Right ventricle myocardium inferior (tissue), 1 donor: ENCODE results near the gene ARSB. TPM values are rescaled to one million over a fixed set of nuclear protein-coding genes. Genes with fewer than 3 reads are reported as not detected.
"Not testable (repeated sequence)": the region's sequence is repeated elsewhere in the genome, so short reads cannot be mapped to it uniquely, and the experiment has no call there.

Experiments
- ATAC-seq: fragments of 200-7000 bp; cut with Tn5 transposase; one replicate; pipeline ENCODE4 v1.9.1; 2020; ENCODE audit warnings: mild to moderate bottlenecking, moderate library complexity
- DNase-seq: peaks from one replicate; pipeline ENCODE4 v3.0.0; 2021; ENCODE audit errors: missing footprints
- intact Hi-C: fragments of 100-400 bp; cut with DNase I; formaldehyde crosslinking; loops from one replicate; pipeline ENCODE4 v1.11.0; 2022
- total RNA-seq: library from RNA; stranded (reverse); fragmentation: NEBNext Ultra II Directional; extraction: Animal tissue kit (Norgen Biotek cat#: 25700); gene quantifications from one replicate; pipeline ENCODE4 v1.2.1, GENCODE V29; 2021
- donor health status: DM: no; HTN: yes; CAD: no; lungs with severe emphysema.

ARSB gene
- total RNA-seq, 1 donor from 2014 or later = 11.9 TPM

- ATAC-seq = no peak
- intact Hi-C loops = no loop called here
These were observed 72.3 kb downstream of the ARSB start for GRCh38 chr5:78912811-78913210.

GRCh38 chr5:78912085-78912771 lies 72.9 kb downstream of the ARSB start:
- DNase-seq = no peak
- intact Hi-C loops = no loop called here
- ATAC-seq = peak; percentile 14

More at GRCh38 chr5:78912811-78913210, 72.3 kb downstream of the ARSB start:
- DNase-seq = no peak

GRCh38 chr5:78909224-78909983 lies 75.7 kb downstream of the ARSB start:
- intact Hi-C loops = loop anchor here (5.0 kb wide), 1 partner anchor 262 kb away; the partner anchor contains the start of gene LHFPL2
- not testable (repeated sequence) for DNase-seq, ATAC-seq

DNA sequence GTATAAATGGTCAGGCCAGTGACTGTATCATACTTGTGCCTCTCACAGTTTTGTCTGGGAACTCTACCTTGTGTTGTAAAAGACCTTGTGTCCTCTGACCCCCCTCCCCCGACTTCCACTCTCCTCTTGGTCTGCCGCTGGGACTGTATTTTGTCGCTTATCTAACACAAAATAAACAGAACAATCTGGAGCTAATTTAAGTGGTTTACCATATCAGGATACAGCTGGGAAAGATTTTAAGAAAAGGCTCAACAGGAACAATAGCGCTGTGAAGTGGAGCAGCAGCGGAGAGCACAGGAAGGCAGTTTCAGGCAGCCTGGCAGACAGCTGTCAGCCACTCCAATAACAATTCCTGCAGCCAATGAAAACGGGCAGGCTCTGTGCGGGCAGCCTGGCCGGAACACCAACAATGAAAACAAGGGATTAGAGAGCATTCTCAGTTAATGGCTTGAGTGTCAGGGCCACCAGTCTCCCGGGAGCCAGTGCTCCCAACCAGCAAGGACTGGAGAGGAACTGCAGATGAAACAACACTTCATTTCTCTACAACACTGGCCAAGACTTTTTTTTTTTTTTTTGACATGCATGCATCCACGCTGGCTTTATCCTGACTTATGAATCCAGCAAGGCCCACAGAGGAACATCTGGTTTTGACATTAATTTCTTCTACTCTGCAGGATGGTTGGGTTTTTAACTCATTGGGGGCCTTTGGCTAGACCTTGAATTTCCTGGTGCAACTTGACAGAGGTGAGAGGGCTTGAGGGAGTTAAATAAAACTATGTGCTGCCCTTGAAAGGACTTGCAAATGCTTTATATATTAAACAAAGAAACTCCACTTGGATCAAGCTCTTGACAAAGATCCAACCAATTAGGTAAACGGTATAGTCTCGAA lies 76.7 kb downstream of the ARSB start:
- ATAC-seq = peak; percentile 88
- DNase-seq = peak; percentile 73
- intact Hi-C loops = loop anchor here (5.0 kb wide), 1 partner anchor 261 kb away; the partner anchor contains the start of gene LHFPL2

GRCh38 chr5:78907255-78907891 lies 77.7 kb downstream of the ARSB start:
- intact Hi-C loops = loop anchor here (2.0 to 5.0 kb wide), 2 partner anchors 77 to 260 kb away; partner anchors contain the start of genes ARSB and LHFPL2
- ATAC-seq (peak; percentile 70), DNase-seq (no peak)

DNA sequence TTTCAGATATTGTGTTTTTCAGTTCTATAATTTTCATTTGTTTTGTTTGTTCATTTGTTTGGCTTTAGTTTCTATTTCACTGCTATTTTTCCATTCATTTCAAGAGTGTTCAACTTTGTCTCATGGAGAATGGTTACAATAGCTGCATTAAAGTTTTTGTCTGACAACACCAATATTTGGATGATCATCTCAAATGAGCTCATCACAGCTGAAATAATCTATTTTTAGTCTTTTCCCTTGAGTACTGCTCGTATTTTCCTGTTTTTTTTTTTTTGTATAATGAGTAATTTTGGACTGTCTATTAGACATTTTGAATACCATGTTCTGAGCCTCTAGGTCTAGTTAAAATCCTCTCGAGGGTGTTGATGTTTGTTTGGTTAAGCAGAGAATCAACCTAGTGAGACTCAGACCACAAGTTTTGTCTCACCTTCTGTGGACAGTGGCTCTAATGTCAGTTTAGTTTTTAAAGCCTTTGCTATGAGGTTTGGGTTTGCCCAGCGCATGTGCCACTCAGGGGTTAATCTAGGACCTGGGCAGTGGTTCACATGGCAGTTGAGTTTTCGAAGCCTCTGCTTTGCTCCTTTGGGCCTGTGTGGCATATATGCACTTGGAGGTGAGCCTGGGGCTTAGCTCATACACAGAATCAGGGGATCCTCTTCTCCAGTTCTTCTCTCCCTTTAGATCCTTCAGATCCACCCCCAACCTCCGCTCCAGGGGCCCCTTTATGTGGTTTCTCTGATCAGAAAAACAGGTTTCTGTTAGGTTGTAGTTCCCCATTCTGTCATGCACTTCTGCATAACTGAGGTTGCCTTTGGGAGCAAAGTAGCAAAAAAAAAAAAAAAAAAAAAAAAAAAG lies 79.8 kb downstream of the ARSB start:
- intact Hi-C loops = loop anchor here (5.0 kb wide), 1 partner anchor 258 kb away; the partner anchor contains the start of gene LHFPL2
- no peak for DNase-seq
- ATAC-seq = no peak

GRCh38 chr5:78903861-78904260 lies 81.2 kb downstream of the ARSB start:
- ATAC-seq = no peak
- no peak for DNase-seq
- intact Hi-C loops = no loop called here

- intact Hi-C loops = no loop called here
- no peak for DNase-seq
- no peak for ATAC-seq
These were observed 81.8 kb downstream of the ARSB start for GRCh38 chr5:78903353-78903752.

DNA sequence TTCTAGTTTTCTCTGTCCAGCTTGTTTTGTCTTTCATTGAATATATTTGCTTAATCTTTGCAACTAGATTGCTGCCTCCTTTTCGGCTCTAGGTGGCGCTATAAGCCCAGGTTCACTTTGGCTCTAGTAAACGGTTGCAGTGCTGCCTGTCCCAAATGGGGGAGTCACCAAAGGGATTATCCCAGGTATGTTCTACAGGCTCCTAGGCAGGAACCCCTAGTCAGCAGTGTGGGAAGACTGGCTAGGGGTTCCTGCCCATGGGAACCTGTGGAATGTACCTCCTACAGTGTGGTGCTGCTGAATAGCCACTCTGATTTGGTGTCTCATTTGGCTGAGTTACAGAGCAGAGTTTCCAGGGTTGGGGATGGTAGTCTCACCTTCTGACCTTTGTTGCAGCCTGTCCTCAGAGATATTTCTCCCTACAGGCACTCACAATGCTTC lies 85.2 kb downstream of the ARSB start:
- no peak for DNase-seq
- intact Hi-C loops = loop anchor here (2.0 kb wide), 1 partner anchor 65 kb away; no protein-coding TSS in a partner anchor
- no peak for ATAC-seq

DNA sequence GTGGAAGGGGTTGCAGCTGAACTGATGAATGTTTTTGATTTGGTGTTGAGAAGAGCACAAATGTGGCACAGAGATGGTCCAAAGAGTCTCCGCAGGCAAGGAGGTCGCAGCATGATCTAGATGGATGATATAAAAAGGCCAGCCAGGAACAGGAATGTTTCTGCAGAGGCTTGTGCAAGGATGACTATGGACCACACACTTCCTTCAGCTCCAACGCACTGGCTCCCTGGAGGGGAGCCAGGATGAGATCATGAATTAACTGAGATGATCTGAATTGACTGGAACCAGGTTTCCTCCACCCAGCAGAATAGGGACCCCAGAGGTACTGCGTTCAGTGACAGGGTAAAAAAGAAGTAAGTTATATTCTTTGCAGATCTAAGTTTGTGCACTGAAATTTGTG lies 89.0 kb downstream of the ARSB start:
- intact Hi-C loops = no loop called here
- ATAC-seq = peak; percentile 48
- no peak for DNase-seq

DNA sequence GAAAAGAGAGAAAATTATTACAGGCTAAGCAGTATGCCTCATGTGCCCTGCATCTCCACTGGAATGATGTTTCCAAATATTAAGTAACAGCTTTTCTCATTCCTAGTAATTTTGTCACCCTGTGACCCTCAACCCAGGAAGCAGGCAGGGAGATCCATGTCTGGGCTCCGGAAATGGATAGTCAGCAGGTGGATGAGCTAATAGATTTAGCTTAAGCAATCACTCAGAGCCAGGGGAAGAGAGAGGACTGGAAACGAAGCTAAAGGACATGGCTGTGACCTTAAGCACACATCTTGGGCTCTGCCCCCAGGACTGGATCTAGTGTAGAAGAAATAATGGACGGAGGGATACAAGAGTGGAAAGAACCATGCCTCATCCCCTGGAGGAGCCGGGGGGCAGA lies 89.5 kb downstream of the ARSB start:
- ATAC-seq = no peak
- intact Hi-C loops = no loop called here
- DNase-seq = no peak

GRCh38 chr5:78893940-78894677 lies 91.0 kb downstream of the ARSB start:
- intact Hi-C loops = no loop called here
- no peak for DNase-seq
- no peak for ATAC-seq

DNA sequence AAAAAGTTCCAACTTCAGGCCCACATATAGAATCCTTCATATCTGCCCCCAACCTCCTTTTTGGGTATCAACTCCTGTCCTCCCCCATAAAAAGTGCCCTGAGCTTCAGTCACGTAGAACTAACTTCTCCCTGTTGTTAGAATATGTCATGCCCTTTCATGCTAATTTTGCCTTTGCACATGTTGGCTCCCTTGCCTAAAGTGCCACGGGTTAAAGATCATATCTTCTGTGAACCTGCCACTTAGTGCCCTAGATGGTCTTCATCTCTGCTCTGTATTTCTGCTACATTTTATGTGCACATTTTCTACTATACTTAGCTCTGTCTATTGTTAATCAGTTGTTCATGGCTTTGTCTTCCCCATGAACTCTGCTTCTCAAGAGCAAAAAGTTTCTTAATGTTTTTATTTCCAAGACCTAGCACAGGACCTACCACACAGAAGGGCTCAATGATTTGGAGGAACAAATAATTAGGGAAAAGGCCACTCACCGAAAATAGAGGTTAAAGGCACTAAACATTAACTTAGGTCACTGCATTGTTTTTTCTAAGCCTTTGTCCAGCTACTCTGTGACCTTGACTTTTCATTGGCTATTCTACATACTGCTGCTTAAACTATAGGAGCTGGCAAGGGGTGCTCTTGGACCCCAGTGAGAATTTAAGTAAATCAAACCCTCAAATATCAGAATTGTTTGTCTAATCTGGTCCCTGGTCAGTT lies 94.3 kb downstream of the ARSB start:
- intact Hi-C loops = no loop called here

DNA sequence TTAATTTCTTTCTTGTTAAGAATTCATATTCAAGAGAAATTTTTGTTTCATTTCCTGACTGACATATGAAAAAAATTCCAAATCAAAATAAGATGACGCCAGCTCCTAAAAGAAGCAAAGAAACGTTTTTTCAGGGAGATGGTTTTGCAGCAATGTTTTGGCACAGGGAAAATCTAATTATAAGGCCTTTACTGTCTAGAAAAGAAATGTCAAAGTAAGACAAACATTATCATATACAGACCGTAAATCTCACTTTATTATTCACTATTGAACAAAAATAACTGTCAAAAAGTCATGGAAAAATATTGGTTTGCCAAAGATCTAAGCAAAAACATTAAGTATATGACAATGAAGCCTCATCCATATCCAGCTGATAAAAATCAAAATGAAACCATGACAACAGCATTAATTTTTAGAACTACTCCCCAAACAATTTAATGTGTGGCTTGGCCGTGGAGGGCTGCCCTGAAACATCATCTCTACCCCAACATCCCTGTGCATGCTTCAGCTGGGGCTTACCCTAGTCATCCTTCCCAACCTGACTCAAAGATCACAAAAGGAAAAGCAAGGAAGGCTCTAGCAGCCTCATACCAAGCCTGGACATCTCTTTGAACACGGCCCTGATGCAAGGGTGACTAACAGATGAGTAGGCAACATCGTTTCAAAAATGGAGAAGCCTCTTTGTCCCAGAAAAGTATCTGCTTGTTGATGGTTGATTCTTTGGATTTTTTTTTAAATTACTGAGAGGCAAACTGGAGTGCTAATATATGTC lies 95.6 kb downstream of the ARSB start:
- no peak for DNase-seq
- intact Hi-C loops = loop anchor here (10.0 kb wide), 1 partner anchor 55 kb away; no protein-coding TSS in a partner anchor
- no peak for ATAC-seq

More for the DNA sequence above, 94.3 kb downstream of the ARSB start:
- DNase-seq = no peak
- ATAC-seq = no peak

- intact Hi-C loops = loop anchor here (10.0 kb wide), 1 partner anchor 54 kb away; no protein-coding TSS in a partner anchor
- ATAC-seq = no peak
- DNase-seq = no peak
These were observed 96.3 kb downstream of the ARSB start for GRCh38 chr5:78888580-78889368.
